Activated CD4-positive, alpha-beta T cell treated with anti-CD3 and anti-CD28 coated beads, Interleukin-2, amount 50 U/mL, for 4 hours (primary cell): Measurements from ENCODE around the gene DHCR7.

Source experiments
- DNase-seq, 2 experiments: peaks; one replicate each; pipeline ENCODE4 v3.0.0-alpha.2; 2020

The DHCR7 gene

GRCh38 chr11:71477641-71478527 is 29.7 kb upstream of the DHCR7 start:
- no peak for DNase-seq

- DNase-seq, result no peak
Observed at GRCh38 chr11:71476926-71477640, 28.9 kb upstream of the DHCR7 start.

DNA sequence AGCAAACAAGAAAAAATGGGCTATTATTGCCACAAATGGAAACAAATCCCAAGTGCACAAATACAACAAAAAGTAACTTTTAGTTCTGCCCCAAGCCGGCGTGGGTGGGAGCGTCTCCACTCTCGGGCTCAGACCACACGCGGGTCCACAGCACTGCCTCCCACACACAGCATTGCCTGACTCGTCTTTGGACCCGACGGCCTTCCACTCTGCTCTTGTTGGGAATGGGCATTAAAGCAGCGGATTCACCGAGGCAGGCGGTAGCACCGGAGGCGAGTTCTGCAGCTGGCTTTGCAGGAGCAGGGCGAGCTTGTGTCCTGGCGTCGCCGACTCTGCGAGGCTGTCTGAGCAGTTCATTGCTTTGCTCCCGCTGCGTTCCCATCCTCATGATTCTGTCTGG is 27.8 kb upstream of the DHCR7 start:
- no peak for DNase-seq

DNA sequence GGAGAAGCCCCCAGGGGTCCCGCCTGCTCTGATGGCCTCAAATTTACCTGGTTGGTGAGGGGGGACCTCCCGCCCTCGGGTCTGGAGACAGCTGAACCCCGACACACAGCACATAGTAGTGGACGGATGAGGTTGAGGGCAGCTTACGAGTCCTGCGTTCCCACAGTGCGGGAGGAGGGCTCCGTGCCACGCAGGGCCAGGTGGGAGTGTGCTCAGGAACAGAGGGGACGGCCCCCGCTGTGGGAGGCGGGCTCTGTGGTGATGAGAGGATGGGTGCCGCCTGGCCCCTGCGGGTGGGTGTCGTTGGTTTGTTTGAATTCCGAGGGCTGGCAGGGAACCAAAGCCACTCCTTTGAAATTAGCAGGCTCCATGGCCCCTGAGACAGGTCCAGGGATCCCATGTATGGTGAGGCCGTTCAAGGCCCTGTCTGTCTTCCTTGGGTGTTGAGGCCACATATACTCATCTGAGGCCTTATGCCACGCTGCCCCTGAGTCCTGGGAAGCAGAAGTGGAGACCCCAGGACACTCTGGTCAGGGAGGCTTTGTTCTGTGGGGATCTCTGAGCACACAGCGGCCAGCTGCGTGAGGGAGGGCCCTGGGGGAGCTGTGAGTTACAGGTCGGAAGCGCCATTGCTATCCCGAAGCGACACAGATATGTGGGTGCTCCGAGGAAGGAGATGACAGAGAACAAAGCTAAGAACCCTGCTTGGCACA is 26.7 kb upstream of the DHCR7 start:
- no peak for DNase-seq

GRCh38 chr11:71474141-71474770 is 26.1 kb upstream of the DHCR7 start:
- no peak for DNase-seq

DNA sequence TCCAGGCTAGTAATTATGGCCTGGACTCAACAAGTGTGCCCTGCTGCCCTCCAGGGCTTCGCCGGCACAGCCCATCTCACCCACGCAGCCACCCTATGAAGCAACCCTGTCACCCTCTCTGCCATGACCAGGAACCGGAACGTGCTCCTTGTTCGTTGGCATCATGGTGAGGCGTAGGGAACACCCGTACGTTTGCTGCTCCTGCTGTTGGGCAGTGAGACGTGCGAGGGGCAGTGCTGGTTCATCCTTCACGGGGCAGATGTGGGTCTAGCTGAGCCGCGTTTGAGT is 25.5 kb upstream of the DHCR7 start:
- no peak for DNase-seq

GRCh38 chr11:71472941-71473792 is 25.0 kb upstream of the DHCR7 start:
- no peak for DNase-seq

DNA sequence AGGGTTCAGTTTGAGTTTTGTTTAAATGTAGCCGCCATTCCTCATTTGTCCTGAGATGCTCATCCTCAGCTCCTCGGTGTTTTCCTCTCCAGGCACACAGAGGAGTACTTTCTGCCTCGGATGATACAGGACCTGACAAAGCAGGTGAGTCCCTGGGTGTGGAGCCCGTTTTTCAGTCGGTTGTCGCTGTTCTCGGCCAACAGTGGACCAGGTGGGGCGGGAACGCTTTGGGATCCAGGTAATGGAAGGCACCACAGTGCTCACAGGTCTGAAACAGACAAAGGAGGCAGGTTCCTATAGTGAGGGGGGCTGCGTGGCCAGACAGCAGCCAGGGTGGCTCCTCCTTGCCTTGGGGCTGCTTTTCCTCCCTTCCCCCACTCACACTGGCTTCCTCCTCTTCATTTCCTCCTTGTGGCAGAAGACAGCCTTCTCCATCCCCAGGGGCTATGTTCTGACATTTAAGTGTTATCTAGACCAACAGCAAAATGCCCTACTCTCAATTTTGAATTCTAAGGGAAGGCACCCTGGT is 24.2 kb upstream of the DHCR7 start:
- DNase-seq, result no peak

DNA sequence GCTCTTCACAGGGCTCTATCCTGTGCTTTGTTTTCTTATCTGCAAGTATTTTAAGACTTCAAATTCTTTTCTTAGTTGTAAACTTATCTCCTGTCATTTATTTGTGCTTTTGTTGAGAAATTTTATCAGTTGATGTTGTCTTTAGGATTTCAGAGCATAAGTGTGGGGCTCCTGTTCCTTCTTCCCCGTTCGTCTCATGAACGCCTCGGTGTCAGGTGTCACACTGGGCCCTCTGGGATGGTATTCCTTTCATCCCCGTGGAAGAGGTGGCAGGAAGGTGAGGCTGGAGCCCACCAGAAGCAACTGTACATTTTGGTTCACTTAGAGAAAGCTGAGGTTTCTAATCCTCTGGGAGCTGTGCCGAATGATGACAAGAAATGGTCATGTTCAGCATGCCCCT is 22.8 kb upstream of the DHCR7 start:
- DNase-seq, result no peak

- no peak for DNase-seq
Observed at GRCh38 chr11:71467164-71467563, 19.0 kb upstream of the DHCR7 start.

DNA sequence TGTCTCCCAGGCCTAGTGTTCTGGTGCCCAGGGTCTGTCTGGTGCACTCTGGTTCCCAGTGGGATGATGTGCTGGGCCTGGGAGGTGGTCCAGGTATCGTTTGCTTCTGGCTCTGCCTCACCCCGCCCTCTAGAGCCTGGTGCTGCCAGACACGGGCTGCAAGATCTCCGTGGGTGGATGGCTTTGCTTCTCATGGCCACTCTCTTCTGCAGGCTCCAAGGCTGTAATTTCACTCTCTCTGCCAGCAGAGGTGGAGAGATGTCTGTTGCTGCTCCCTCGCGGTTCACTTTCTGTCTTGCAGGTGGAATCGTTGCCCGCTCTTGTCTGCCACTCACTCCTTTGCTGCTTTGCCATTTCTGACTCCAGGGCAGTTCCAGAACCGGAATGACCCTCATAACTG is 18.2 kb upstream of the DHCR7 start:
- no peak for DNase-seq

DNA sequence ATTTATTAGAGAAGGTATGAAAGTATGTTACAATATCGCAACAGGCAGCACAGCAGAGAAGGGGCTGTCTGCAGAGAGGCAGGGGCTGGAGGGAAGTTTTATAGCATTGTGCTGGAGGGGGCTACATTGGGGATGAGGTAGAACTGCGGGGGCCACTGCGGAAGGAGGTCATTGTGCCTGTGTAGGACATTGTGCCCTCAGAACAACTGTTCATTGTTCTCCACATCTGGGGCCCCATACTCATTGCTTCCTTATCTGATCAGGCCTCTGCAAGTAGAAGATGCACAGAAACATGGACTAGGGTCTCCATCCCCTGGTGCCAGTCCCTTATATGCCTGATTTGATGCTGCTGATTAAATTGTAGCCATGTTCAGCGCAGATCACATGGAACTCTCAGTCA is 16.9 kb upstream of the DHCR7 start:
- DNase-seq, result no peak

DNA sequence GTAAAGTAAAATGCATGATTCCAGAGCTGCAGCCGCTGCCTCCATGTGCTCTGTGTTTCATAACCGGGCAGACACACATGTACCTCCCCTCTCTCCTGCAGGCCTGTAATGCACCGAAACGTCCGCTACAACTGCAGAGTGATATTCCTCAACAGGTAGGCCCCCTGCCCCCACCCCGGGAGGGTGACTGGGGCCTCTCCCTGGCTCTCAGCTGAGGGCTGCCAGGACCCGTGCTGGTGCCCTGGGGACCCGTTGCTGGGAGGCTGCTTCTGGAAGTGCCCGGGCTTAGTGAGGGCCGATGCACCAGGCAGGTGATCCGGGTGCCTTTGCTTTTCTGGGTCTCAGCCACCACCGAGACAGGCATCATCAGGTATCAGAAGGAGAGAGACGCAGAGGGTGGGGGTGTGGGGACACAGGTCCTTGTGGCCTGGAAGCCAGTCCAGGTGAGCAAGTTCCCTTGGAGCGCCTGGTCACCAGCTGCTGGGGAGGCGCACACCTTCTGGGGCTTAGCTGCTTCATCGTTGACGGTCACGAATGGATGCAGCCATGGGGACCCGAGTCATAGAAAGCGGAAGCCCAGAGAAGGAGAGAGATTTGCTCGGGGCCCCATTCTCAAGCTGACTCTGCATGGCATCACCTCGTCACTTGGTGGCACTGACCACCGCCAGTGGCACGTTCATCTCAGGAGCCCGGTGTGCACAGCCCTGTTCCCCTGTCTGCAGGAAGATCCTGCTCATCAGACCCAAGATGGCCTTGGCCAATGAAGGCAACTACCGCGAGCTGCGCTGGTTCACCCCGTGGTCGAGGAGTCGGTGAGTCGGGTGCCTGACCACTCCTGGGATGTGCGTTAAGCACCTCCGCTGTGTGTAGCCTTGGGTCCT is 15.4 kb upstream of the DHCR7 start:
- DNase-seq, result no peak

GRCh38 chr11:71462726-71463125 is 14.5 kb upstream of the DHCR7 start:
- DNase-seq, result no peak

- DNase-seq, result no peak
Observed at GRCh38 chr11:71461696-71462095, 13.5 kb upstream of the DHCR7 start.

DNA sequence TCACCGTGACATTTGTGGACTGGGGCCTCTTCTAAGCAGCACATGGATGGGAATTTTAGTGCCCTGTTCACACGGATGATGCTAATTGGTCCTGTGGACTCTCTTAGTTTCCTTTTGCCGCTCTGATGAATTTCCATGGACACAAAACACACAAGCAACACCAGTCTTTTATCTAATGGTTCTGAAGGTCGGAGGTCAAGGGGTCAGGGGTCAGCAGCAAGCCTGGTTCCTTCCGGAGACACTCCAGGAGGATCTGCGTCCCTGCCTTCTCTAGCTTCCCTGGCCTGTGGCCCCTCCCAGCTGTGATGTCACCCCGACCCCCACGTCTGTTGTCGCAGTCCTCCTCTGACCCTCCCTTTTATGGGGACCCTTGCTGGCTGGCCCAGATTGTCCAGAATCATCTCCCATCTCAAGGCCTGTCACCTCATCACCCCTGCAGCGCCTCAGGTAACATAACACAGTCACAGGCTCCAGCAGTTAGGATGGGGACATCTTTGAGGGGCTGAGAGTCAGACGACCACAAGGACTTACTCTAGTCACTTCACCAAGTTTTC is 11.7 kb upstream of the DHCR7 start:
- DNase-seq, result no peak

DNA sequence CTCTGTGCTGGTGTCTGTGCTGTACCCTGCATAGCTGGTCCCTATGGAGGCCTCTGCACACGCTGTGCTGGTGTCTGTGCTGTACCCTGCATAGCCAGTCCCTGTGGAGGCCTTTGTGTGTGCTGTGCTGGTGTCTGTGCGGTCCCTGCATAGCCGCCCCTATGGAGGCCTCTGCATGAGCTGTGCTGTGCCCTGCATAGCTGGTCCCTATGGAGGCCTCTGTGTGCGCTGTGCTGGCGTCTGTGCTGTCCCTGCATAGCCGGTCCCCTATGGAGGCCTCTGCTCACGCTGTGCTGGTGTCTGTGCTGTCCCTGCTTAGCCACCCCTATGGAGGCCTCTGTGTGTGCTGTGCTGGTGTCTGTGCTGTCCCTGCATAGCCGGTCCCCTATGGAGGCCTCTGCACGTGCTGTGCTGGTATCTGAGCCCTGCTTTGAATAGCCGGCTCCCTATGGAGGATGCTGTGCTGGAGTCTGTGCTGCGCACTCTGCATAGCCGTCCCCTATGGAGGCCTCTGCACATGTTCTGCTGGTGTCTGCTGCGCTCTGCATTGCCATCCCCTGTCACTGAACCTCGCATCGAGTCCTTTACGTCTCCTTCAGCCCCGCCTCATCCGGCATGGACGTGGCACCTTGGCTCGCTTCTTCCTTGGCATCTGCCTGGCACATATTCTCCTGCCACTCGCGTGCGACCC is 11.0 kb upstream of the DHCR7 start:
- DNase-seq, result no peak

DNA sequence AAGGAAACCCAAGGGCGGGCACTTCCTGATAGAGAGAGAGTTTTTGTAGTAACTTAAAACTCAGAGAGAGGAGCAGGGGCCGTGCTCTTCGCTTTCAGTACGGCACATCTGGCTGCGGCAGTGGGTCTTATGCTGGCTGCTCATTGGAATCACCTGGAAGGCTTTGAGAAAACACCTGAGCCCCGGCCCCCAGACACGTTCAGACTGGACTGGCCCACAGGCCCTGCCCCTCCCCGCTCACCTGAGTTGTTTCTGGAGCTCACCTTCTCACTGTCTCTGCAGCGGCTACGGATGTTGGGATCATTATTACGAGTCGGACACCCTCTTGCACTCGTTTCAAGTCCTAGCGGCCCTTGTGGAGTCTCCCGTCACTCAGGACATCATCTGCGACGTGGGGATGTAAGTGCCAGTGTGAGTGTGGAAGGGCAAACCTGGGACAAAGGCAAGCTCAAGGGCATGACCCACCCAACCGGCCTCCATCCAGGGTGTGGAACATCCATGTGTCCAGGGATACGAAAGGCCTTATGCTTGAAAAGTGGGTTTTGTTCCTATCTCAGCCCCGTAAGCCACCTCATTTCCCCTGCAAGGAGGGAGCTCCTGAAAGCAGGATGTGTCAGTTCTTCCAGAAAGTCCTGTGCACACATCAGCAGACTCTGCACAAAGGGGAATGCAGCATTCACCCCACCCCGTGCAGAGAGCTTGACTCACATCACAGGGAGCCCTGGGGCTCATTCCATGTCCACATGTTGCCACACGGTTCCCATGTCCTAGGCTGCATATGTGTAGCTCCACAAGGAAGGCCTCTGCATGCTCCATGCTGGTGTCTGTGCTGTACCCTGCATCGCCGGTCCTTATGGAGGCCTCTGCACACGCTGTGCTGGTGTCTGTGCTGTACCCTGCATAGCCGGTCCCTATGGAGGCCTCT is 10.2 kb upstream of the DHCR7 start:
- DNase-seq, result no peak

DNA sequence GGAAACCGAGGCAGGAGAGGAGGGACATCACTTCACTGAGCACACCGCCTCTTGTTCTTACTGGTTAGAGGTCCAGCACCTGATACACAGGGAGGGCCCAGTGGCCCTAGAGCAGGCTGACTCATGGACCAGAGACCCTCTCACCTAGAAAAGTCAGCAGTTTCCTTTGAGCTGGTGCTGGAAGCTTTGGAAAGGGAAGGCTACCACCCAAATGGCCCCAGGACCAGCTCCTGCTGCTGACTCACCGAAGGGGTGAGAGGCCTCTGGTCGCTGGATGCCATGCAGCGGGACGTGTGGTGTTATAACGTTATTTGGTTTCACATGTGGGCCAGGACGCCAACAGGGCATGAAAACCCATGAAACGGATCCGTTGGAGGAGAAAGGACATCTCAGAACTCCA is 8.6 kb upstream of the DHCR7 start:
- DNase-seq, result no peak
